ENCODE measurements around the gene UBE2D3.

The UBE2D3 gene

DNA sequence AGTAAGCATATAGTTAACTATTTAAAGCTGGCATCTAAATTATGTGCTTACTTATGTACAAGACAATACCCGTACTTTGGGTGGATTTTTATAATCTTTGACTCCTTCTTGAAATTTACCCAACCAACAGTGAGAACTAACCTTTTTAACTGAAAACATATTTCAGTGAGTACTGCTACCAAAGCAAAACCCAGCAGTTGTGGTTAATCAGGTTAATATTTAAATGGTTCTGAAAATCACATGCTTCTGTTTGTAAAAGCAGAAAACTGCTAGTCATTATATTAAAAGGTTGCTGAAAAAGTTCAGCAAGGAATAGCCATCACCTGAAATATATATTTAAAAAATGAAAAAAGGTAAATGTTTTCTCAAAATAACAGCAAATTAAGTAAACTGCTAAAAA lies 20.0 kb downstream of the UBE2D3 start:
- TF ChIP-seq, protein P1, sequence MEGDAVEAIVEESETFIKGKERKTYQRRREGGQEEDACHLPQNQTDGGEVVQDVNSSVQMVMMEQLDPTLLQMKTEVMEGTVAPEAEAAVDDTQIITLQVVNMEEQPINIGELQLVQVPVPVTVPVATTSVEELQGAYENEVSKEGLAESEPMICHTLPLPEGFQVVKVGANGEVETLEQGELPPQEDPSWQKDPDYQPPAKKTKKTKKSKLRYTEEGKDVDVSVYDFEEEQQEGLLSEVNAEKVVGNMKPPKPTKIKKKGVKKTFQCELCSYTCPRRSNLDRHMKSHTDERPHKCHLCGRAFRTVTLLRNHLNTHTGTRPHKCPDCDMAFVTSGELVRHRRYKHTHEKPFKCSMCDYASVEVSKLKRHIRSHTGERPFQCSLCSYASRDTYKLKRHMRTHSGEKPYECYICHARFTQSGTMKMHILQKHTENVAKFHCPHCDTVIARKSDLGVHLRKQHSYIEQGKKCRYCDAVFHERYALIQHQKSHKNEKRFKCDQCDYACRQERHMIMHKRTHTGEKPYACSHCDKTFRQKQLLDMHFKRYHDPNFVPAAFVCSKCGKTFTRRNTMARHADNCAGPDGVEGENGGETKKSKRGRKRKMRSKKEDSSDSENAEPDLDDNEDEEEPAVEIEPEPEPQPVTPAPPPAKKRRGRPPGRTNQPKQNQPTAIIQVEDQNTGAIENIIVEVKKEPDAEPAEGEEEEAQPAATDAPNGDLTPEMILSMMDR (conservative IDR thresholded peaks at IDR 0.05; ENCODE audit: low read depth), result no peak
- no peak for DNase-seq (ENCODE audit: low spot score)
- no peak overlapping the region for H3K27ac ChIP-seq
- ChIA-PET POLR2A (ENCODE audit: low non-redundant PET) (no interaction called here), CTCF (no interaction called here)

DNA sequence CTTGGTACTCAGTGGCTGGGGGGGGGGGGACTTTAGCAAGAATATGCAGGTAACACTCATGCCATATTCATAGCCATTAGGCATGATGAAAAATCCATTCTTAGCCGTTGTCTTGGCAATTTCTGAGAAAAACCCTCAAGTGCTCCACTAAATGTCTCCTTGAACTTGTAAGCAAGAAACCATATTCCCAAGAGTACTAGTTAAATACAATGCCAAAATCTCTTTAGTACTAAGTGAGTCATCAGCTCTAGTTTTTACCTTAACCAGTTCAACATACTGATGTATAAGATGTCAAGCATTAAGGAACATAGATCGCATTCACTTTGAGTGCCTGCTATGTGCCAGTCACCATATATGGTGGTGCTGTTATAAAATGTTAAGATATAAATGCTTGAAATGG lies 27.5 kb downstream of the UBE2D3 start:
- no peak overlapping the region for H3K27ac ChIP-seq

DNA sequence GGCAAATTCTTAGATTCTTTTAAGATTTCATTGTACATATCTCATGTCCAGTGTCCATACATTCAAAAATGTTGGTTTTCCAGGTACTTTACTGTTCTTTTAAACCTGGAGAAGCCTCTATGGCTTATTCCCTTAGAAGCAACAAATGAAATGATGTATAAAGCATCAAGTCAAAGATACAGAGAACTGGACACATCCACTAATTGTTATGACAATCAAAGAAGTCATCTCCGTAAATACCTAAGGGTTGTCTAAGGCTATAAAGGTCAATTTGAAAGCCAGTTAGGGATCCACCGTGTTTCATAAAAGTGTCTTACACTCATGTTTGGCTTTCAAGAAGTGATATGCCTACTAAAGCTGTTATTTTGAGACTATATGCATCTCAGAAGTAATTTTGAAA lies 32.4 kb downstream of the UBE2D3 start:
- TF ChIP-seq, protein P1 (conservative IDR thresholded peaks at IDR 0.05; ENCODE audit: low read depth), result no peak
- ChIA-PET CTCF (no interaction called here), POLR2A (ENCODE audit: low non-redundant PET) (no interaction called here)
- no peak overlapping the region for H3K27ac ChIP-seq
- no peak for DNase-seq (ENCODE audit: low spot score)

More for the DNA sequence above, 27.5 kb downstream of the UBE2D3 start:
- CTCF ChIA-PET, result no interaction called here
- POLR2A ChIA-PET (ENCODE audit: low non-redundant PET), result interaction anchor here (0.6 kb wide), 1 partner anchor 174 kb away, joined by 3 read pairs; no protein-coding TSS in a partner anchor
- TF ChIP-seq, protein P1 (conservative IDR thresholded peaks at IDR 0.05; ENCODE audit: low read depth), result no peak
- DNase-seq (ENCODE audit: low spot score), result no peak

DNA sequence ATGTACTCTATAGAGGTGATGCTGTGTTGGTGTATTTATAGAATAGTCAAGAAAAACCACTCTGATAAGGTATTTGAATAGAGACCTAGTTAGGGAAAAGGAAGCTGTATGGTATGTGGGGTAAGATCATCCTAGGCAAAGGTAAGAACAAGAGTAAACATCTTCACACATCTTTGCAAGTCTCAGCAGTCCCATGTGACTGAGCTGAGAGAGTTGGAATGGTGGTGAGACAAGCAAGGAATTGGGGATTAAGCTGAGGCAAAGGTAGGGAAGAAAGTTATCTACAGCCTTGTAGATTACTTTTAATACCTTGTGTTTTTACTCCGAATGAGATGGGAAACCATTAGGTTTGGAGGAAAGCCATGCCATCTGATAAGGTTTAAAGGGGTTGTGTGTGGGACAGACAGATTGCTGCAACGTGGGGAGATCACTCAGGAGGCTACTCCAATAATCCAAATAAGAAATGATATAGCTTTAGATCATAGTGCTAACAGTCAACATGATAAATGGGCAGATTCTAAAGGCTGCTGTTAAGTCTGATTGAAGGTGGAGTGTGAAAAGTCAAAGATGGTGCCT lies 34.9 kb downstream of the UBE2D3 start:
- ChIA-PET POLR2A (ENCODE audit: low non-redundant PET) (no interaction called here), CTCF (no interaction called here)
- DNase-seq (ENCODE audit: low spot score), result no peak
- H3K27ac ChIP-seq, result no peak overlapping the region
- TF ChIP-seq, protein P1 (conservative IDR thresholded peaks at IDR 0.05; ENCODE audit: low read depth), result no peak

DNA sequence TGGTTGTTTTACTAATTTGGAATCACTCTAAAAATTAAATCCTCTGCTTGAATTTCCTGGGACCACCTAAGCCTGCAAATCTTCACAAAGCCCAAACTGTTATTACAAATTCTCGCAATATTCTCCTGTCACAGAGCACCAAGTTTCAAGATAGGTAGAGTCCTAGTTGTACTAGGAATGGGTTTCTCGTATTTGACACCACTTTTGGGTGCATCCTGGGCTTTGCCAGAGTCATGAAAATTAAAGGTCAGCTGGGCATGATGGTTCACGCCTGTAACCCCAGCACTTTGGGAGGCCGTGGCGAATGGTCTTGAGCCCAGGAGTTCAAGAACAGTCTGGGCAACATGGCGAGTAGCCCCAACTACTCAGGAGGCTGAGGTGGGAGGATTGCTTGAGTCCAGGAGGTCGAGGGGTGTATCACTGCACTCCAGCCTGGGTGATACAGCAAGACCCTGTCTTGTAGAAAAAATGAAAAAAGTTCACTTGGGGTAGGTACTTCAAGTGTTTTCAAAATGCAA lies 36.0 kb downstream of the UBE2D3 start:
- DNase-seq (ENCODE audit: low spot score), result no peak
- CTCF ChIA-PET, result interaction anchor here (0.7 kb wide), 1 partner anchor 253 kb away, joined by 3 read pairs; no protein-coding TSS in a partner anchor
- TF ChIP-seq, protein P1 (conservative IDR thresholded peaks at IDR 0.05; ENCODE audit: low read depth), result no peak
- POLR2A ChIA-PET (ENCODE audit: low non-redundant PET), result no interaction called here
- no peak overlapping the region for H3K27ac ChIP-seq

DNA sequence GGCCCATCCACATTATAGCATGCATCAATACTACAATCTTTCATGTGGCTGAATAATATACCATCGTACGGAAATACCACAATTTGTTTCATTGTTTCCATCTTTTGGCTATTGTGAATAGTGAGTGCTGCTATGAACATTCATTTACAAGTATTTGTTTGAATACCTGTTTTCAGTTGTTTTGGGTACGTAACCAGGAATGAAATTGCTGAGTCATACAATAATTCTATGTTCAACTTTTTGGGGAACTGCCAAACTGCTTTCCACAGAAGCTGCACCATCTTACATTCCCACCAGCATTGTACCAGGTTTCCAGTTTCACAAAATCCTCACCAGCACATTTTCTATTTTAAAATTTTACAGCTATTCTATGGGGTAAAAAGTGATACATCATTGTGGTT lies 38.0 kb downstream of the UBE2D3 start:
- DNase-seq (ENCODE audit: low spot score), result no peak
- no peak overlapping the region for H3K27ac ChIP-seq
- POLR2A ChIA-PET (ENCODE audit: low non-redundant PET), result no interaction called here
- CTCF ChIA-PET, result no interaction called here
- TF ChIP-seq, protein P1 (conservative IDR thresholded peaks at IDR 0.05; ENCODE audit: low read depth), result no peak
